K562 (cell line): ENCODE measurements around the gene LRRC19. TPM values are rescaled to one million over a fixed set of nuclear protein-coding genes. Genes with fewer than 3 reads are reported as not detected.

Experiments
- ATAC-seq: fragments of 200-7000 bp; cut with Tn5 transposase; 3 replicates; pipeline ENCODE4 v1.9.1; 2020; ENCODE audit warnings: moderate library complexity
- BruUV-seq: library from RNA; stranded (reverse); fragments of 400-500 nt; replicated peaks from 2 replicates; lab custom pipeline; 2021; lab: Mats Ljungman, UMichigan
- CTCF ChIA-PET: fragments of 300-600 bp; formaldehyde crosslinking; extraction: SDS; loops from one replicate; lab custom pipeline; 2021; ENCODE audit warnings: low intra/inter-chr PET ratio; lab: Yijun Ruan, JAX
- POLR2A ChIA-PET: fragments of 300-600, 350-650 bp; sonication (Branson Sonifier 250); formaldehyde crosslinking; extraction: SDS; loops from one replicate; lab custom pipeline; 2021; ENCODE audit warnings: antibody characterized with exemption, inconsistent platforms; lab: Yijun Ruan, JAX
- DNase-seq, 4 experiments: peaks; one replicate each; pipeline versions ENCODE4 v3.0.0 to v3.0.0-alpha.2; 2011 to 2018; ENCODE audit warnings: low spot score in 3 of 4, mixed read lengths in 3 of 4; ENCODE audit errors: extremely low read depth in 1 of 4
- FAIRE-seq: peaks from 2 replicates; lab custom pipeline; 2011; peaks lifted over from hg19 to GRCh38; lab: Jason Lieb, UNC
- H2AFZ ChIP-seq: 2 replicates; pipeline ENCODE4 v1.6.0; 2011; ENCODE audit warnings: low read depth, low read length, control low read depth, inconsistent platforms
- H3K27ac ChIP-seq: fragments of 200-600 bp; 3 replicates; pipeline ENCODE4 v1.8.0; 2011; ENCODE audit warnings: low read depth, mild to moderate bottlenecking, control low read depth, inconsistent platforms, low read length, moderate library complexity, mixed read lengths; ENCODE audit errors: extremely low read depth
- H3K27me3 ChIP-seq, 2 experiments: fragments of 300-600 bp in 1 of 2; 2 replicates in 1 of 2; 3 replicates in 1 of 2; pipeline versions ENCODE4 v1.6.0 to v1.8.0; 2011; ENCODE audit warnings: inconsistent platforms in 2 of 2, low read length in 2 of 2, mild to moderate bottlenecking in 1 of 2, mixed read lengths in 1 of 2, moderate library complexity in 1 of 2; ENCODE audit not compliant: control insufficient read depth in 2 of 2, insufficient read depth in 2 of 2
- H3K36me3 ChIP-seq: fragments of 300-600 bp; 3 replicates; pipeline ENCODE4 v1.8.0; 2011; ENCODE audit warnings: mild to moderate bottlenecking, low read length, inconsistent platforms; ENCODE audit not compliant: control insufficient read depth, insufficient read depth
- H3K4me1 ChIP-seq, 2 experiments: fragments of 200-600 bp in 1 of 2; replicated peaks in 1 of 2; 2 replicates in 1 of 2; 3 replicates in 1 of 2; pipeline versions ENCODE4 v1.5.1 to v1.8.0; 2011; ENCODE audit warnings: inconsistent platforms in 2 of 2, low read length in 2 of 2, mild to moderate bottlenecking in 1 of 2, mixed read lengths in 1 of 2, moderate library complexity in 1 of 2; ENCODE audit not compliant: control insufficient read depth in 2 of 2, insufficient read depth in 2 of 2
- H3K4me2 ChIP-seq: 2 replicates; pipeline ENCODE4 v1.6.1; 2011; ENCODE audit warnings: low read length, control low read depth, inconsistent platforms, mixed read lengths; ENCODE audit not compliant: insufficient read depth
- H3K4me3 ChIP-seq: fragments of 200-600 bp; sonication (generic), shearing (Covaris generic); 2 replicates; pipeline ENCODE4 v1.5.1; 2016; ENCODE audit warnings: control low read depth, inconsistent platforms
- H3K79me2 ChIP-seq: fragments of 200-600 bp; 3 replicates; pipeline ENCODE4 v1.8.0; 2011; ENCODE audit warnings: low read length, inconsistent platforms; ENCODE audit not compliant: control insufficient read depth, insufficient read depth
- H3K9ac ChIP-seq, 2 experiments: 2 replicates each; pipeline versions ENCODE4 v1.6.0 to v1.6.1; 2011; ENCODE audit warnings: low read depth in 2 of 2, low read length in 2 of 2, control low read depth in 1 of 2, inconsistent platforms in 1 of 2, mild to moderate bottlenecking in 1 of 2, mixed read lengths in 1 of 2; ENCODE audit not compliant: insufficient read depth in 1 of 2
- H3K9me1 ChIP-seq: one replicate; pipeline ENCODE4 v1.6.0; 2011; ENCODE audit warnings: inconsistent platforms, mild to moderate bottlenecking, low read length, moderate library complexity; ENCODE audit not compliant: control insufficient read depth, insufficient read depth
- H3K9me3 ChIP-seq: replicated peaks from 2 replicates; pipeline ENCODE4 v1.5.1; 2011; ENCODE audit warnings: low read depth, low read length, inconsistent platforms; ENCODE audit not compliant: control insufficient read depth, insufficient read depth
- H4K20me1 ChIP-seq: replicated peaks from 2 replicates; pipeline ENCODE4 v1.6.1; 2011; ENCODE audit warnings: low read length, inconsistent platforms, mixed read lengths; ENCODE audit not compliant: control insufficient read depth, insufficient read depth
- CEBPB ChIP-seq: fragments of 450-650 bp; IDR thresholded peaks from 2 replicates; pipeline ENCODE4 v1.6.1; 2016; ENCODE audit warnings: missing genetic modification characterization, missing compliant biosample characterization
- EP300 ChIP-seq: IDR thresholded peaks from 2 replicates; pipeline ENCODE4 v1.6.1; 2012; ENCODE audit warnings: low read length, improper control_type of control experiment
- FOSL1 ChIP-seq: fragments of 200-800 bp; sonication (Bioruptor generic); conservative IDR thresholded peaks from 2 replicates; pipeline ENCODE4 v1.6.1; 2016; ENCODE audit warnings: missing genetic modification characterization, missing compliant biosample characterization
- NFYB ChIP-seq: IDR thresholded peaks from 2 replicates; pipeline ENCODE4 v1.6.1; 2011; ENCODE audit warnings: mild to moderate bottlenecking, moderate library complexity; ENCODE audit not compliant: insufficient read length; ENCODE audit errors: extremely low read depth
- REST ChIP-seq, 2 experiments: fragments of 450-650 bp; formaldehyde crosslinking in 1 of 2; IDR thresholded peaks; 2 replicates each; pipeline versions ENCODE4 v1.4.0 to v1.6.1; 2014 to 2020; ENCODE audit warnings: mild to moderate bottlenecking in 2 of 2, borderline replicate concordance in 1 of 2, low read depth in 1 of 2
- ZNF785 ChIP-seq: fragments of 250-450 bp; sonication (Bioruptor Pico); IDR thresholded peaks from 2 replicates; pipeline ENCODE4 v1.4.0; 2020; ENCODE audit warnings: mild to moderate bottlenecking
- ZNF830 ChIP-seq: fragments of 250-450 bp; sonication (Bioruptor Pico); IDR thresholded peaks from 2 replicates; pipeline ENCODE4 v1.5.0; 2021; ENCODE audit warnings: mild to moderate bottlenecking
- WGBS: fragments of 100-300 bp; shearing (Covaris generic); methylation state at CpG from one replicate; pipeline ENCODE4 v1.1.6; 2016; ENCODE audit warnings: low coverage, mixed read lengths; ENCODE audit not compliant: insufficient coverage; ENCODE audit errors: missing lambda C conversion rate; 5-methylcytosine and 5-hydroxymethylcytosine counted together
- in situ Hi-C: fragments of 300-500 bp; cut with MboI; formaldehyde crosslinking; loops from 4 replicates; pipeline ENCODE4 v1.15.0; 2018; ENCODE audit warnings: inconsistent platforms, mixed read lengths
- intact Hi-C: fragments of 100-400 bp; cut with micrococcal nuclease; formaldehyde crosslinking; loops from 2 replicates; pipeline ENCODE4 v1.14.2; 2022
- polyA plus RNA-seq, 8 experiments: library from polyadenylated mRNA; depleted of rRNA in 4 of 8; stranded (reverse) in 5 of 8; unstranded in 3 of 8; fragments of >200 nt; fragmentation: Nextera tagmentation in 2 of 8; fragmentation: Illumina TruSeq in 1 of 8; extraction: Ambion mirVana in 2 of 8; extraction: Trizol in 1 of 8; gene quantifications; 2 replicates each; pipeline versions ENCODE4 v1.2.1 to v1.2.3, GENCODE V29; 2011 to 2014; ENCODE audit warnings: inconsistent platforms in 1 of 8, missing spikeins in 1 of 8
- total RNA-seq, 7 experiments: library from RNA; depleted of rRNA in 6 of 7; stranded (reverse); fragments of >200 nt in 6 of 7; fragmentation: Illumina TruSeq in 2 of 7; extraction: Trizol in 2 of 7; gene quantifications; 2 replicates each; pipeline versions ENCODE4 v1.2.1 to v1.2.3, GENCODE V29; 2011 to 2021; ENCODE audit warnings: low replicate concordance in 1 of 7
- TF ChIP-seq, protein P1 (sequence below): sonication (generic); formaldehyde crosslinking; IDR thresholded peaks from 2 replicates; pipeline ENCODE4 v1.9.0; 2022; ENCODE audit warnings: mild to moderate bottlenecking, missing genetic modification reagents
- TF ChIP-seq, protein P2 (sequence below): fragments of 250-450 bp; sonication (Bioruptor Pico); IDR thresholded peaks from 2 replicates; pipeline ENCODE4 v1.5.0; 2022; ENCODE audit warnings: mild to moderate bottlenecking

LRRC19 gene
- total and polyA plus RNA-seq, 9 of the 15 experiments (the other 6 are each of a cell fraction or from before 2014, with no cell fraction given) = not detected

- TF ChIP-seq ZNF785 (CRISPR knock-in tag) (no peak), CEBPB (tag) (no peak), NFYB (no peak)
- TF ChIP-seq, protein P1, sequence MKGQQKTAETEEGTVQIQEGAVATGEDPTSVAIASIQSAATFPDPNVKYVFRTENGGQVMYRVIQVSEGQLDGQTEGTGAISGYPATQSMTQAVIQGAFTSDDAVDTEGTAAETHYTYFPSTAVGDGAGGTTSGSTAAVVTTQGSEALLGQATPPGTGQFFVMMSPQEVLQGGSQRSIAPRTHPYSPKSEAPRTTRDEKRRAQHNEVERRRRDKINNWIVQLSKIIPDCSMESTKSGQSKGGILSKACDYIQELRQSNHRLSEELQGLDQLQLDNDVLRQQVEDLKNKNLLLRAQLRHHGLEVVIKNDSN (CRISPR knock-in tag) = no peak
These were observed 37.7 kb upstream of the LRRC19 start (continued) for GRCh38 chr9:27043176-27043575.

GRCh38 chr9:27042476-27042875 is 37.0 kb upstream of the LRRC19 start:
- H3K4me3 ChIP-seq = no peak overlapping the region
- intact Hi-C loops (no loop called here), in situ Hi-C loops (no loop called here)
- no peaks in the 10 kb centered on the region for H3K27me3 ChIP-seq
- H3K9me1 ChIP-seq = no peaks in the 10 kb centered on the region
- ATAC-seq (no peak), FAIRE-seq (no peak)
- CTCF ChIA-PET = no interaction called here
- POLR2A ChIA-PET = no interaction called here
- TF ChIP-seq, protein P2, sequence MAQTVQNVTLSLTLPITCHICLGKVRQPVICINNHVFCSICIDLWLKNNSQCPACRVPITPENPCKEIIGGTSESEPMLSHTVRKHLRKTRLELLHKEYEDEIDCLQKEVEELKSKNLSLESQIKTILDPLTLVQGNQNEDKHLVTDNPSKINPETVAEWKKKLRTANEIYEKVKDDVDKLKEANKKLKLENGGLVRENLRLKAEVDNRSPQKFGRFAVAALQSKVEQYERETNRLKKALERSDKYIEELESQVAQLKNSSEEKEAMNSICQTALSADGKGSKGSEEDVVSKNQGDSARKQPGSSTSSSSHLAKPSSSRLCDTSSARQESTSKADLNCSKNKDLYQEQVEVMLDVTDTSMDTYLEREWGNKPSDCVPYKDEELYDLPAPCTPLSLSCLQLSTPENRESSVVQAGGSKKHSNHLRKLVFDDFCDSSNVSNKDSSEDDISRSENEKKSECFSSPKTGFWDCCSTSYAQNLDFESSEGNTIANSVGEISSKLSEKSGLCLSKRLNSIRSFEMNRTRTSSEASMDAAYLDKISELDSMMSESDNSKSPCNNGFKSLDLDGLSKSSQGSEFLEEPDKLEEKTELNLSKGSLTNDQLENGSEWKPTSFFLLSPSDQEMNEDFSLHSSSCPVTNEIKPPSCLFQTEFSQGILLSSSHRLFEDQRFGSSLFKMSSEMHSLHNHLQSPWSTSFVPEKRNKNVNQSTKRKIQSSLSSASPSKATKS (CRISPR knock-in tag) = no peak
- no peak for TF ChIP-seq ZNF830 (CRISPR knock-in tag)
- TF ChIP-seq EP300 = no peak
- no peak for TF ChIP-seq REST (IDR thresholded peaks at IDR 0.05; ENCODE audit: borderline replicate concordance)
- TF ChIP-seq REST (CRISPR knock-in tag; IDR thresholded peaks at IDR 0.05; ENCODE audit: low read depth) = no peak
- TF ChIP-seq FOSL1 = no peak
- TF ChIP-seq, all 486 proteins: peak for 0
- no peaks in the 10 kb centered on the region for H4K20me1 ChIP-seq
- H3K27ac ChIP-seq = no peak overlapping the region
- no TSS peak for BruUV-seq
- H3K9ac ChIP-seq = no peak overlapping the region
- no peaks in the 10 kb centered on the region for H3K36me3 ChIP-seq
- H3K4me2 ChIP-seq = no peak overlapping the region
- H3K79me2 ChIP-seq = no peaks in the 10 kb centered on the region
- no peaks in the 10 kb centered on the region for H3K9me3 ChIP-seq
- no peak overlapping the region for H2AFZ ChIP-seq
- no CpG with 5 or more reads among the region's 1 CpG for WGBS
- no peaks in the 10 kb centered on the region for H3K4me1 ChIP-seq
- no peak for DNase-seq
